ENCODE results near the gene CAMSAP1.

The CAMSAP1 gene

DNA sequence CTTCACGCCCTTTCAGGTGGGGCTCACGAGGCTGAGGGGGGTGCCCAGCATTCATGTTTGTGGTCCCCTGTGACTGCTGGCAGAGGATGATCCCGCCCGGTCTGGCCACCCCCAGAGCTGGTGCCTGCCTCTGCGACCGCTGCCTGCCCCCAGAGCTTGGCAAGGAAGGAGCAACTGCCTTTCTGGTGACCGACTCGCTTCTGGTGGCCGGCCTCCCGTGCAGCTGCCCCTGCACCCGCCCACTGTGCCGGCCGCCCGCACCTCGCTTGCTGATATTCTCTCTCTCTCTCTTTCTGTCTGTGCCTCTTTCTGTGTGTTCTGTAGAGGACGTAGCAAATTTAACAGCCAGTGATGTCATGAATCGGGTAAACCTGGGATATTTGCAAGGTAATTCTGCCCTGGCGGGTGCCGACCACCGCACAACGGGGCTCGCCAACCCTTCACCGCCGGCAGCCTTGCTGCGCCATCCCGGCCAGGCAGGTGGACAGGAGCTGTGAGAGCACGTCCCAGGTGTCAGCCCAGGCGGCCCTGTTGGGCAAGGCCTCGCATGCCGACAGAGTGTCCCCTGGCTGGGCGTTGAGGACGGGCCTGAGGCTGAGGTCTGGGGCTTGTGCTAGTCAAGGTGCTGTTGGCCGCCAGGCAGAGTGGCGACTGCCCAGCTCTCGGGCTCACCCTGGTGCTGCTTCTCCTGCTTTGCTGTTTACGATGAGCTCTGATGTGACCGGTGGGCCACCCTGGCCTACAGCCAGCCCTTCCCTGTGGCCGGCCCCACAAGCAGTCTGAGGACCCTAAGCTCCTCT lies 119.4 kb downstream of the CAMSAP1 start:
- no peak for FAIRE-seq

GRCh38 chr9:135787317-135787716 lies 120.0 kb downstream of the CAMSAP1 start:
- no peak for FAIRE-seq

DNA sequence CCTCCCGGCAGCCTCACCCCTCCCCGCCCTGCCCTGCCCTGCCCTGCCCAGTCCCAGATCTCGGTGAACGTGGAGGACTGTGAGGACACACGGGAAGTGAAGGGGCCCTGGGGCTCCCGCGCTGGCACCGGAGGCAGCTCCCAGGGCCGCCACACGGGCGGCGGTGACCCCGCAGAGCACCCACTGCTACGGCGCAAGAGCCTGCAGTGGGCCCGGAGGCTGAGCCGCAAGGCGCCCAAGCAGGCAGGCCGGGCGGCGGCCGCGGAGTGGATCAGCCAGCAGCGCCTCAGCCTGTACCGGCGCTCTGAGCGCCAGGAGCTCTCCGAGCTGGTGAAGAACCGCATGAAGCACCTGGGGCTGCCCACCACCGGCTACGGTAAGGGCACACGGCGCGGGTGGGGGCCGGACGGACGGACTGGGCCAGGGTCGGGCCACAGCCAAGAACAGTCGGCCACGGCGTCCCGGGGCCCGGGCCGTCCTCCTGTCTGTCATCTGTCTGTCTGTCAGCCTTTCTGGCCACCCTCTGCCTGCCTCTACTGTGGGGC lies 121.1 kb downstream of the CAMSAP1 start:
- FAIRE-seq = no peak

DNA sequence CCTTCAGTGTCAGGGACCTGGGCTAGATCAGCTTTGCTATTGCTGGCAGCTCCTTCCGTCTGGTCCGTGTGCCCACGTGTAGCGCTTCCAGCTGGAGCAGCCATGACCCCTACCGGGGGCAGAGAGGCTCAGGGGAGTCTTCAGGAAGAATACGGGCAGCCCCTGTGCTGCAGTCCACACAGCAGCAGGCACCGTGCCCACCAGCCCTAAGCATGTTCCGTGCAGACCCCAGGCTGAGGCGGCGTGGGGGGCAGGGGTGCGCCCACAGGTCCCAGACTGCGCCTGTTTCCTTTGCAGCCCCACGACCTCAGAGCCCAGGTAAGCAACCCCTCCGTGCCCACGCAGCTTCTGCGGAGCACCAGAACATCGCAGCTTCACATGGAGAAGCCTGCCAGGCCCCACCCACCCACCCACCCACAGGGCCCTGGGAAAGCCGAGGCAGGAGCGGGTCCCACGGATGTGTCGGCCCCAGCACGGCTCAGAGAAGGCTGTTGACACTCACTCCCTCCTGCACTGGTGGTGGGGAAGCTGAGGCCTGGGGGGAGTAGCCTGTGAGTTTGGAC lies 122.3 kb downstream of the CAMSAP1 start:
- FAIRE-seq = no peak

GRCh38 chr9:135783540-135784245 lies 123.7 kb downstream of the CAMSAP1 start:
- no peak for FAIRE-seq

- no peak for FAIRE-seq
These were observed 124.4 kb downstream of the CAMSAP1 start for GRCh38 chr9:135782946-135783345.

GRCh38 chr9:135780626-135781025 lies 126.7 kb downstream of the CAMSAP1 start:
- no peak for FAIRE-seq

DNA sequence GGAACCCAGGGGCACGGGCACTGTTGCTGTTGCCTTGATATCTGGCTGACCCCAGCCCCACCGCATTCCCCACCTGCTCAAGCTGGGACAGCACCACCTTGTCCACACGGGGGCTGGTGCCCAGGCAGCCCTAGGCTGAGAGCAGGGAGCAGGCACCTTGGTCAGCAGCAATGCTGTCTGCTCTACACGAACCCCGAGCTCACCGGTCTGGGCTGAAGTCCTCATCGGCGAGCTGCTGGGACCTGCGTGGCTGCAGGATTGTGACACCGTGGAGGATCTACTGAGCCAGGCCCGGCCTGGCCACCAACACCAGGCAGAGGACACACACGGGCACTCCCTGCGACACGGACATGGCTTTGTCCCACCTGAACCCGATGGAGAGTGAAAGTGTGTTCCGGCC lies 127.3 kb downstream of the CAMSAP1 start:
- no peak for FAIRE-seq

- no peak for FAIRE-seq
These were observed 127.8 kb downstream of the CAMSAP1 start for GRCh38 chr9:135779571-135779970.

DNA sequence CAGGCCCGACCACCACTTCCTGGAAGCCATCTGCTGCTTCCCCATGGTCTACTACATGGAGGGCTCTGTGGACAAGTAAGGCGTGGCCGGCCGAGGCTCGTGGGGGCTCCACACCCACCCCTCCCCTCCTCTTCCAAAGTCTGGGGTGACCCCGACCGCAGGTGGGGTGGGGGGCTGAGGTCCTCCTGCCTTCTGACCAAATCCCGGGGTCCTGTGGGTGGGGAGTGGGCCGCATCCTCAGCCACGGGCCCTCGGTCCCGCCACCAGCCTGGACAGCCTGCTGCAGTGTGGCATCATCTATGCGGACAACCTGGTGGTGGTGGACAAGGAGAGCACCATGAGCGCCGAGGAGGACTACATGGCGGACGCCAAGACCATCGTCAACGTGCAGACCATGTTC lies 128.9 kb downstream of the CAMSAP1 start:
- FAIRE-seq = no peak

DNA sequence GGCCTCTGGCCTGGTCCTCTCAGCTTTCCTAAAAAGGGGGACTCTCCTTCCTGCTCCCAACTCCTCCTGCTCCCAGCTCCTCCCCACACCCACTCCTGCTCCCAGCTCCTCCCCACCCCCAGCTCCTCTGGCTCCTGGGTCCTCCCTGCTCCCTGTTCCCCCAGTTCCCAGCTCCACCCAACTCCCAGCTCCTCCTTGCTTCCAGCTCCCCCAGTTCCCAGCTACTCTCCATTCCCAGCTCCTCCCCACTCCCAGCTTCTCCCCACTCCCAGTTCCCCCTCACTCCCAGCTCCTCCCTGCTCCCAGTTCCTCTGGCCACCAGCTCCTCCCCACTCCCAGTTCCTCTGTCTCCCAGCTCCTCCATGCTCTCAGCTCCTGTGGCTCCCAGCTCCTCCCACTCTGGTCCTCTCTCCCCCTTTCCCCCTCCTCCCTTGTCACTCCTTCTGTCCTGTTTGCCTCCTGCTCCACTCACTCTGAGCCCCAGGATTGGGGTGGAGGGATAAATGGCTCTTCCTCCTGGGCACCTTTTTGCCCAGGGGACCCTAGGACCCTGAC lies 129.6 kb downstream of the CAMSAP1 start:
- FAIRE-seq = no peak

- FAIRE-seq = no peak
These were observed 130.3 kb downstream of the CAMSAP1 start for GRCh38 chr9:135776893-135777622.

DNA sequence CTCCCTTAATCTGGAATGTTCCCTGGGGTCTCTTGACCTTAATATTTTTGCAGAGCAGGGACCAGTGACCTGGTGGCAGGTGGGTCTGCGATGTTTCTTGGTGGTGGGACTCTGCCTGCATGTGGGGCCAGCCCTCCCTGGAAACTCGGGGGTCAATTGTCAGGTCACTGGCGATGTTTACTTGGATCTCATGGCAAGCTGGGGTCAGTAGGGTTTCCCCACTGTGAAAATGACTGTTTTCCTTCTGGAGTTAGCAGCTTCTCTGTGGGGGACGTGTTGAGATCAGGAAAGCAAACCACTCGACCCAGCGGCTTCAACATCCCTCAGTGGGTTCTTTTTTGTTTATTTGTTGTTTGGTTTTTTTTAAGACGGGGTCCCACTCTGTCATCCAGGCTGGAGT lies 131.4 kb downstream of the CAMSAP1 start:
- FAIRE-seq = no peak

- FAIRE-seq = no peak
These were observed 132.4 kb downstream of the CAMSAP1 start for GRCh38 chr9:135774794-135775525.

GRCh38 chr9:135774239-135774747 lies 133.1 kb downstream of the CAMSAP1 start:
- FAIRE-seq = no peak

- no peak for FAIRE-seq
These were observed 133.7 kb downstream of the CAMSAP1 start for GRCh38 chr9:135773530-135774238.

DNA sequence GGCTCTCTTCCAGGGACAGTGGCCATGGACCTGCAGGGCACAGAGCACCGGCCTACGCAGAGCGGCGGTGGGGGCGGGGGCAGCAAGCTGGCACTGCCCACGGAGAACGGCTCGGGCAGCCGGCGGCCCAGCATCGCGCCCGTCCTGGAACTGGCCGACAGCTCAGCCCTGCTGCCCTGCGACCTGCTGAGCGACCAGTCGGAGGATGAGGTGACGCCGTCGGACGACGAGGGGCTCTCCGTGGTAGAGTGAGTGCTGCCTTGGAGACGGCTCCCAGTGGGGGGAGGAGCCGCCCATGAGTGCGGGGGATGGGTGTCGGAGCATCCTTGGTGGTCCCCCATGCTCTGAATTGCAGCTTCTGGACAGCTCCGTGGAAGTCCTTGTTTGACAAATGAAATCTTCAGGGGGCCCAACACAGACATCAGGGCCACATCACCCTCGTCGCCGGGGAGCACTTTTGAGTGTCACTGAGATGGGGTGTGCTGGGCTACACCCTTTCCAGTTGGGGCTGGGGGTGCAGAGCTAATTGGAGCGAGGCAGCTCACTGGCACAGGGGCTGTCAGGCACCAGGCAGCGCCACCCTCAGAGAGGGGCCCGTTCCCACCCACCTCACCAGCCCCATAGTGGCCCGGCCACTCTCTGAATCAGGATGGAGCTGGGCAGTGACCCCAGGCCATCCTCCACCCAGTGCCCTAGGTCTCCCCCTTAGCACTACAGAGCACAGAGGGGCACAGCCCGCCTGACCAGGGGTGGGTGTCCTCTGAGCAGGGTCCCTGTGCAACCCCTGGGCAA lies 134.4 kb downstream of the CAMSAP1 start:
- FAIRE-seq = no peak

DNA sequence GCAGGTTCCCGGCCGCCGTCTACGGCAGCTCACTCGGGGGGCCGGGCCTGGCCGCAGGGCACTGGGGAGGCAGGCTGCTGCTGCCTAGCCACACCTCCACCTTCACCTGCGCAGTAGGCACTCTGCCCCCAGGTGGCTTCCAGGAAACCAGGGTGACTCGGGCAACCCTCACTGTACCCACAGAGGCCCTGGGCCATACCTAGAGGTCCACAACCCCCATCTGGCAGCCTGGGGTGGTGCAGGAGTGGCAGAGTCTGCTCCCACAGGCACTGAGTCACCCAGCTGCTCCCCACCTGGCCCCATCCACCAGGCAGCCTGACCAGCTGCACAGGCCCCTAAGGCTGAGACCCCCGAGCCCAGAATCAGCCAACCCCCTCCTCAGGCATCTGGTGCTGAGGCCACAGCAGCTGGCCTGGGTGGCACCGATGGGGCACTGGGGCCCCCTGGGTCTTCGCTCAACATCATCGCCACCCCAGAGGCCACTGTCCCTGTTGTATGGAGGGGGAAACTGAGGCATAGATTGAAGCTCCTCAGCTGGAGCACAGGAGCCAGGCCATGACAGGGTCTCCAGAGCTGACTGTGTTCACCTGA lies 135.2 kb downstream of the CAMSAP1 start:
- no peak for FAIRE-seq

- FAIRE-seq = no peak
These were observed 135.8 kb downstream of the CAMSAP1 start for GRCh38 chr9:135771401-135772051.
